DOHH2 (cell line): ENCODE measurements around the gene CCR5AS.

Experiments
- EZH2phosphoT487 ChIP-seq: fragments of 200-600 bp; sonication (generic); IDR thresholded peaks from 2 replicates; pipeline ENCODE4 v1.6.1; 2017; ENCODE audit warnings: borderline replicate concordance, mild to moderate bottlenecking, antibody characterized with exemption, low read length, moderate library complexity, mixed read lengths
- TF ChIP-seq, protein P1 (sequence below): fragments of 200-600 bp; sonication (generic); IDR thresholded peaks from one replicate; pipeline ENCODE4 v1.5.1; 2014; ENCODE audit warnings: antibody characterized with exemption, mild to moderate bottlenecking, low read depth, low read length; ENCODE audit not compliant: poor library complexity, severe bottlenecking

DNA sequence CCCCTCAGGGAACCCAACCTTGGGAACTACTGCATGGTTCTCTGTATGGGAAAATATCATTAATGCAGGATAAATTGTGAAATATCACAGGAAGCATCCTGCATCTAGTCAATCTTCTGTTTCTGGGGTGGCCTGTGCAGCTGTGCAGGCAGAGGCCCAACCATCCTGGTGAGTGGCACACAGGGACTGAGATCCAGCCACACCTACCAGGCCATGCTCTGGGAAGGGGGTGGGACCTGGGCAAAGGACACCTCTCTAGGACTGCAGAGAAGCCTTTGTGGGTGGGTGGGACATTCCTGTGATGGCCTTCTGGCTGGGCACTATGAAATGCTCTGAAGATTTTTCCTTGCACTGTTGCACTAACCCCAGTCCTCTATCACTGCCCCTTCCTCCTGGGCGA, 27.0 kb upstream of the CCR5AS start:
- TF ChIP-seq, protein P1, sequence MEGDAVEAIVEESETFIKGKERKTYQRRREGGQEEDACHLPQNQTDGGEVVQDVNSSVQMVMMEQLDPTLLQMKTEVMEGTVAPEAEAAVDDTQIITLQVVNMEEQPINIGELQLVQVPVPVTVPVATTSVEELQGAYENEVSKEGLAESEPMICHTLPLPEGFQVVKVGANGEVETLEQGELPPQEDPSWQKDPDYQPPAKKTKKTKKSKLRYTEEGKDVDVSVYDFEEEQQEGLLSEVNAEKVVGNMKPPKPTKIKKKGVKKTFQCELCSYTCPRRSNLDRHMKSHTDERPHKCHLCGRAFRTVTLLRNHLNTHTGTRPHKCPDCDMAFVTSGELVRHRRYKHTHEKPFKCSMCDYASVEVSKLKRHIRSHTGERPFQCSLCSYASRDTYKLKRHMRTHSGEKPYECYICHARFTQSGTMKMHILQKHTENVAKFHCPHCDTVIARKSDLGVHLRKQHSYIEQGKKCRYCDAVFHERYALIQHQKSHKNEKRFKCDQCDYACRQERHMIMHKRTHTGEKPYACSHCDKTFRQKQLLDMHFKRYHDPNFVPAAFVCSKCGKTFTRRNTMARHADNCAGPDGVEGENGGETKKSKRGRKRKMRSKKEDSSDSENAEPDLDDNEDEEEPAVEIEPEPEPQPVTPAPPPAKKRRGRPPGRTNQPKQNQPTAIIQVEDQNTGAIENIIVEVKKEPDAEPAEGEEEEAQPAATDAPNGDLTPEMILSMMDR, result no peak
- no peak for TF ChIP-seq EZH2phosphoT487
